ENCODE results near the gene ETS2. TPM values are rescaled to one million over a fixed set of nuclear protein-coding genes. Genes with fewer than 3 reads are reported as not detected.
"Not testable (repeated sequence)": the region's sequence is repeated elsewhere in the genome, so short reads cannot be mapped to it uniquely, and the experiment has no call there.

Gene ETS2
- total and polyA plus RNA-seq, 10 of the 15 experiments (the other 5 are each of a cell fraction or from before 2014, with no cell fraction given) = 0.52 to 8.6 (median 3.8) TPM

DNA sequence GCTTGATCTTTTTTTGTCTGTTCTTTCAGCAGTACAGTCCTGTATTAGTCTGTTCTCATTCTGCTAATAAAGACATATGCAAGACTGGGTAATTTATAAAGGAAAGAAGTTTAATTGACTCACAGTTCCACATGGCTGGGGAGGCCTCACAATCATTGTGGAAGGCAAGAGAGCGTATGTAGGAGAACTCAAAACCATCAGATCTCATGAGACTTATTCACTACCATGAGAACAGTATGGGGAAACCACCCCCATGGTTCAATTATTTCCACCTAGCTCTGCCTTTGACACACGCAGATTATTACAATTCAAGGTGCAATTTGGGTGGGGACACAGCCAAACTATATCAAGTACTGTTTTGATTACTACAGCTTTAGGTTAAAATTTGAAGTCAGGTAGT is 39.6 kb downstream of the ETS2 start:
- FAIRE-seq; H3K79me2 ChIP-seq (ENCODE audit: control insufficient read depth, insufficient read depth, low read length); intact Hi-C loops (cut with micrococcal nuclease; ENCODE audit: unreplicated experiment): not testable (repeated sequence)

DNA sequence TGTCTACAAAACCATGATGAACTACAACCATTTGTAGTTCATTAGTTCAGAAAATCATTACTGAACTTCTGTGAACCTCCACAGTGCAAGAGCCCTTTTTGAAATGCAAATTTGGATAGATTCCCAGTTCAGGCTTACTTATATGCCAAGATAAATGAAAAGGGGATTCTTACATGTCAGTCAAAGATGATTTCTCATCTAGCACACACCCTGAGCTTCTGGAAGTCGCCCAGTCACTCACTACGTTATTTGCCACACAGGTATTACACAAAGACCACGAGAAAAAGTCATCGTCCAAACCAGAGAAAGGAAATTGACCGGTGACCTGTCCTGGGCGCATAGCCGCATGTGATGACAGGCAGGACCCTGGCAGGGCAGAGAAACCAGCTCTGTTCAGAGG is 41.8 kb downstream of the ETS2 start:
- Histone ChIP-seq H3K27me3 (replicated peaks in 1 of 2; ENCODE audit: control insufficient read depth in 2 of 2, insufficient read depth in 2 of 2, low read length in 1 of 2) (no peaks in the 10 kb centered on the region; a peak in 1 of 4 replicates), H2AFZ (ENCODE audit: control insufficient read depth, low read depth, low read length) (no peak overlapping the region), H3K36me3 (ENCODE audit: control insufficient read depth in 2 of 2, insufficient read depth in 2 of 2, low read length in 1 of 2) (no peaks in the 10 kb centered on the region), H3K4me2 (ENCODE audit: control insufficient read depth, insufficient read depth) (no peak overlapping the region), H4K20me1 (ENCODE audit: control insufficient read depth, insufficient read depth) (no peaks in the 10 kb centered on the region), H3K9me3 (replicated peaks; ENCODE audit: control insufficient read depth, insufficient read depth, low read length) (no peaks in the 10 kb centered on the region), H3K27ac (ENCODE audit: control insufficient read depth, insufficient read depth) (no peak overlapping the region), H3K79me2 (ENCODE audit: control insufficient read depth, insufficient read depth, low read length) (no peaks in the 10 kb centered on the region), H3K4me1 (ENCODE audit: control insufficient read depth, insufficient read depth, low read length) (no peaks in the 10 kb centered on the region), H3K9ac (ENCODE audit: control insufficient read depth, insufficient read depth, low read length) (no peak overlapping the region), H3K4me3 (no peak overlapping the region)
- FAIRE-seq (no peak), DNase-seq (ENCODE audit: low read depth, low spot score) (no peak), ATAC-seq (no peak)
- TF ChIP-seq HDAC2 (IDR thresholded peaks at IDR 0.05) (no peak), FOXM1 (IDR thresholded peaks at IDR 0.05; ENCODE audit: low read depth, low read length) (no peak), RBBP5 (conservative IDR thresholded peaks at IDR 0.05) (no peak), HSF1 (IDR thresholded peaks at IDR 0.05; ENCODE audit: low read depth, low read length) (no peak), MXI1 (IDR thresholded peaks at IDR 0.05; ENCODE audit: low read depth, low read length) (no peak), ZNF217 (IDR thresholded peaks at IDR 0.05) (no peak), RCOR1 (conservative IDR thresholded peaks at IDR 0.05; ENCODE audit: low read depth, low read length) (no peak), SP1 (IDR thresholded peaks at IDR 0.05; ENCODE audit: low read depth, low read length) (no peak), SMARCA5 (IDR thresholded peaks at IDR 0.05) (no peak), E2F4 (IDR thresholded peaks at IDR 0.05; ENCODE audit: low read depth, low read length) (no peak), NFYB (IDR thresholded peaks at IDR 0.05; ENCODE audit: insufficient read depth, low read depth, low read length) (no peak), SUZ12 (IDR thresholded peaks at IDR 0.05; ENCODE audit: unreplicated experiment) (no peak)
- TF ChIP-seq, protein P1, sequence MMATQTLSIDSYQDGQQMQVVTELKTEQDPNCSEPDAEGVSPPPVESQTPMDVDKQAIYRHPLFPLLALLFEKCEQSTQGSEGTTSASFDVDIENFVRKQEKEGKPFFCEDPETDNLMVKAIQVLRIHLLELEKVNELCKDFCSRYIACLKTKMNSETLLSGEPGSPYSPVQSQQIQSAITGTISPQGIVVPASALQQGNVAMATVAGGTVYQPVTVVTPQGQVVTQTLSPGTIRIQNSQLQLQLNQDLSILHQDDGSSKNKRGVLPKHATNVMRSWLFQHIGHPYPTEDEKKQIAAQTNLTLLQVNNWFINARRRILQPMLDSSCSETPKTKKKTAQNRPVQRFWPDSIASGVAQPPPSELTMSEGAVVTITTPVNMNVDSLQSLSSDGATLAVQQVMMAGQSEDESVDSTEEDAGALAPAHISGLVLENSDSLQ (IDR thresholded peaks at IDR 0.05) = no peak
- in situ Hi-C loops (cut with MboI) (no loop called here), intact Hi-C loops (cut with micrococcal nuclease; ENCODE audit: unreplicated experiment) (no loop called here)
- ChIA-PET CTCF (interaction anchor here (0.6 kb wide), 1 partner anchor 572 kb away, joined by 3 read pairs; no protein-coding TSS in a partner anchor), POLR2A (no interaction called here), SMC1A (ENCODE audit: uncharacterized antibody, unreplicated experiment) (interaction anchor here (1.1 kb wide), 1 partner anchor 40 kb away, joined by 3 read pairs; no protein-coding TSS in a partner anchor), RAD21 (ENCODE audit: unreplicated experiment) (no interaction called here)
- 31% methylated on average over 7 of the region's 7 CpGs for WGBS (ENCODE audit: insufficient coverage, insufficient replicate concordance, low lambda C conversion rate, missing lambda C conversion rate)
- BruUV-seq (replicated peaks) = no TSS peak

More for the DNA sequence above, 39.6 kb downstream of the ETS2 start:
- H3K4me3 ChIP-seq; RAD21 ChIA-PET (ENCODE audit: unreplicated experiment); H2AFZ ChIP-seq (ENCODE audit: control insufficient read depth, low read depth, low read length); H3K4me1 ChIP-seq (ENCODE audit: control insufficient read depth, insufficient read depth, low read length); POLR2A ChIA-PET; H3K27ac ChIP-seq (ENCODE audit: control insufficient read depth, insufficient read depth); H3K9me3 ChIP-seq (replicated peaks; ENCODE audit: control insufficient read depth, insufficient read depth, low read length); H4K20me1 ChIP-seq (ENCODE audit: control insufficient read depth, insufficient read depth); CTCF ChIA-PET; H3K36me3 ChIP-seq (ENCODE audit: control insufficient read depth in 2 of 2, insufficient read depth in 2 of 2, low read length in 1 of 2); H3K27me3 ChIP-seq (replicated peaks in 1 of 2; ENCODE audit: control insufficient read depth in 2 of 2, insufficient read depth in 2 of 2, low read length in 1 of 2); DNase-seq (ENCODE audit: low read depth, low spot score); BruUV-seq (replicated peaks); H3K4me2 ChIP-seq (ENCODE audit: control insufficient read depth, insufficient read depth); SMC1A ChIA-PET (ENCODE audit: uncharacterized antibody, unreplicated experiment); ATAC-seq; in situ Hi-C loops (cut with MboI); H3K9ac ChIP-seq (ENCODE audit: control insufficient read depth, insufficient read depth, low read length): not testable (repeated sequence)
- WGBS (ENCODE audit: insufficient coverage, insufficient replicate concordance, low lambda C conversion rate, missing lambda C conversion rate) = 0% methylated on average over 2 of the region's 2 CpGs
